SK-MEL-5 (cell line): ENCODE data around the gene RNU2-63P. TPM values are rescaled to one million over a fixed set of nuclear protein-coding genes. Genes with fewer than 3 reads are reported as not detected.
"Not testable (repeated sequence)": the region's sequence is repeated elsewhere in the genome, so short reads cannot be mapped to it uniquely, and the experiment has no call there.

Experiments used
- DNase-seq: peaks from one replicate; pipeline ENCODE4 v3.0.0-alpha.2; 2016; ENCODE audit warnings: low read depth, low spot score
- in situ Hi-C: cut with HindIII; loops from 2 replicates; pipeline ENCODE4 v1.10.0; 2016; ENCODE audit warnings: low sequenced_read_pairs, high pct_unique_total_duplicates, low pct_unique_long_range_greater_than_20kb
- small RNA-seq, 2 experiments: library from RNA; depleted of rRNA; stranded (forward); fragments of <200 nt; gene quantifications; one replicate each; pipeline ENCODE3, GENCODE V24; 2014
- total RNA-seq: library from RNA; depleted of rRNA; stranded (reverse); fragments of >200 nt; shearing (Covaris generic); gene quantifications from 2 replicates; pipeline ENCODE4 v1.2.3, GENCODE V29; 2014; rRNA removed

RNU2-63P gene
- total RNA-seq, 1 experiment from 2014 or later, result not detected

GRCh38 chr2:88003074-88003755, 13.1 kb downstream of the RNU2-63P start:
- in situ Hi-C loops, result no loop called here
- DNase-seq, result no peak

DNA sequence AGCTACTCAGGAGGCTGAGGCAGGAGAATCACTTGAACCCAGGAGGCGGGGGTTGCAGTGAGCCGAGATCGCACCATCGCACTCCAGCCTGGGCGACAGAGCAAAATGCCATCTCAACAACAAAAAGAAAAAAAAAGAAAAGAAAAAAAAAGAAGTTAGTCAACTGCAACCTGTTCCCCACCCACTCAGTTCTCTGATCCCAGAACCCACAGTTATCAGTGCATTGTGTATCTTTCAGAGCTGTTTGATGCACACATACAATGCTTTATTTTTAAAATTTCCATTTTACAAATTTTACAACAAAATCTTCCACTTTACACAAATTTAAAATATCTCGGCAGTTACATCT, 14.0 kb downstream of the RNU2-63P start:
- in situ Hi-C loops, result no loop called here
- no peak for DNase-seq

- in situ Hi-C loops, DNase-seq: not testable (repeated sequence)
Measured at GRCh38 chr2:88000474-88000873, 15.9 kb downstream of the RNU2-63P start.

GRCh38 chr2:87996570-87996969, 19.8 kb downstream of the RNU2-63P start:
- in situ Hi-C loops, result no loop called here

DNA sequence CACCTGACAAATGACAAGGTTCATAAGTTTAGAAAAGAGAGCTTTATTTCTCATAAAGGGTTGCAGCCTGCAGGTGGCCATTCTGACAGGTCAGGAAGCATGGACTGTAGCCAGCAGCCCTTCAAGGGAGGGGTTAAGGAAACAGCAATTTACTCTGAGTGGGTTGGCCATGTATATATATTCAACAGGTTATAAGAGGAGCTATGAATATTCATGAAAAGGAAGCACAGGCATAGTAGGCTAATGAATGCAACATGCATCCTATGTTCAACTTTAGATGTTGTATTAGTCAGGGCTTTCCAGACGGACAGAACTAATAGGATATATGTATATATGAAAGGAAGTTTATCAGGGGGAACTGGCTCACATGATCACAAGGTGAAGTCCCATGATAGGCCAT, 20.6 kb downstream of the RNU2-63P start:
- DNase-seq, result no peak
- in situ Hi-C loops, result no loop called here

More at GRCh38 chr2:87996570-87996969, 19.8 kb downstream of the RNU2-63P start:
- no peak for DNase-seq

- in situ Hi-C loops, DNase-seq: not testable (repeated sequence)
Measured at GRCh38 chr2:87994304-87994850, 22.0 kb downstream of the RNU2-63P start.

DNA sequence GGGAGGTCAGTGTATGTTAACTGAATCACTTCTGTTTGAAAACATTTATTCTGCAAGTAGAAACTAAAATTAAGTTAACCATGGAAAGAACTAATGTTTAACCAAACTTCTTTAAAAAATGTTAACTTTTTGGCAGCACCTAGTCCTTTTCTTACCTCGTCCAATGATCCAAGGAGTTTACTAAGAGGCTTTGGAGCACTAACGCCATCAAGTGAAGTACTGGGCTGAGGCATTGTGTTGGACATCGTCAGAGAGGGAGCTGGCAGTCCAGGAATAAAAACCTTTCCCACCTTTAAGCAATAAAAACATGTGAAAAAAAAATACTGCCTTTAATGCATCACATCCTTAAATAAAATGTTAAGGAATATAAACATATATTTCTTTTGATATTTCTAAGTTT, 23.8 kb downstream of the RNU2-63P start:
- in situ Hi-C loops, DNase-seq: not testable (repeated sequence)

DNA sequence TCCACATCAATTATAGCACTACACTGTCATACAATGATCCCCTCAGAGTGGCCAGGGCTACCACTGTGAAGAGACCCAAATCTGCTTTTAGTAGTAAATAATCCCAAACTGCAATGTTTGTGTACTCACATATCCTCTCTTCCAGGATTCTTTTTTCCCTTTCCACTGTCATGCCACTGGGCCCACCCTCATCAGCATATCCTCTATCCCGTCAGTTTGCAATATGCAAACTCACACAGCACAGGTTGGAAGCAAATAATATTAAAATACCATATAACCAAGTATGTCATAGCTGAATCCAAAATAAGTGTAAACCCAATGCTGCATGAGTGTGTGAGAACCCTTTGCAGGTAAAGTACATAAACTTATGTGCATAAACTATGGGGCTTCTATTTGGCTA, 28.9 kb downstream of the RNU2-63P start:
- in situ Hi-C loops, DNase-seq: not testable (repeated sequence)

- in situ Hi-C loops, result not testable (repeated sequence)
Measured at GRCh38 chr2:87985902-87986301, 30.4 kb downstream of the RNU2-63P start.

DNA sequence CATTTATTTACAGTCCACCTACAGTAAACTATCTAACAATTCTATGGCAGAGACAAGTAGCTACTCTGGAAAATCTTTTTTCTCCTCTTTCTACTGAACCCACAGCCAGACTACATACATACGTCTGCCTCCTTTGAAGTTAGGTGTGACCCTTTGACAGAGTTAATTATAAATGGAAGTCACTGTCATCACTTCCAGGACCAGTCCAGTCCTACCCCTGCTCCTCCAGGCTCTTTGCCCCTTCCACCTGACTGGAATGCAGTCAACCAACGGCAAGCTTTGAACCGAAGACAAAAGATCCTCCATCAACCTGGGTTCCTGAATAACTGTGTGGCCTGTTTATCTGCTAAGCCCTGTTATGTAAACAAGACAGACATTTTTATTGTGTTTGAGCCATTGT, 35.2 kb downstream of the RNU2-63P start:
- in situ Hi-C loops, DNase-seq: not testable (repeated sequence)

More at GRCh38 chr2:87985902-87986301, 30.4 kb downstream of the RNU2-63P start:
- DNase-seq, result not testable (repeated sequence)

DNA sequence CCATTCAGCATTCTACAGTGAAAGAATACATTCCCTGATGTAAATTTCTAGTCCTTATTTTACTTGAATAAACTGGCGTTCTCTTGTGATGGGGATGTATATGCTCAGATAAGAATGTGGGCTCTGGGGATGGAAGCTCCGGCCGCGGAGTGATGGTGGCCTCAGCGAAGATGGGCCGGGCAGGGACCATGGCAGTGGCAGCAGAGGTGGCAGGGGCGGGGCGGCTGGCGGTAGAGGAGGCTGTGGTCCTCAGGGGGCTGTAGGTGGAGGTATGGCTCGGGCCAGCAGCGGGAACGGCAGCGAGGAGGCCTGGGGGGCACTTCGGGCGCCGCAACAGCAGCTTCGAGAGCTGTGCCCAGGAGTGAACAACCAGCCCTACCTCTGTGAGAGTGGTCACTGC, 44.0 kb downstream of the RNU2-63P start:
- in situ Hi-C loops, DNase-seq: not testable (repeated sequence)

Small RNA genes lying within 50 kb of the gene (small RNA-seq; reads per million reads assigned to genes)
- 0.17 to 2.7 reads per million in 2 experiments for gene RNU2-63P

Other genes with a start within 250 kb of the RNU2-63P start
- gene RGPD2, start 190.8 kb downstream of the RNU2-63P start, total RNA-seq, result 1.9 and 2.8 TPM in 2 replicates
- gene KRCC1, start 39.2 kb upstream of the RNU2-63P start, total RNA-seq, result 15.7 and 18.2 TPM in 2 replicates
- gene SMYD1, start 51.3 kb upstream of the RNU2-63P start, total RNA-seq, result 0.50 and 0.77 TPM in 2 replicates
- not detected in 2 replicates for gene FABP1, start 111.5 kb upstream of the RNU2-63P start, total RNA-seq
- gene THNSL2, start 153.8 kb upstream of the RNU2-63P start, total RNA-seq, result 4.5 and 5.2 TPM in 2 replicates